Measurements from ENCODE around the gene DNAJB14.

Gene DNAJB14

DNA sequence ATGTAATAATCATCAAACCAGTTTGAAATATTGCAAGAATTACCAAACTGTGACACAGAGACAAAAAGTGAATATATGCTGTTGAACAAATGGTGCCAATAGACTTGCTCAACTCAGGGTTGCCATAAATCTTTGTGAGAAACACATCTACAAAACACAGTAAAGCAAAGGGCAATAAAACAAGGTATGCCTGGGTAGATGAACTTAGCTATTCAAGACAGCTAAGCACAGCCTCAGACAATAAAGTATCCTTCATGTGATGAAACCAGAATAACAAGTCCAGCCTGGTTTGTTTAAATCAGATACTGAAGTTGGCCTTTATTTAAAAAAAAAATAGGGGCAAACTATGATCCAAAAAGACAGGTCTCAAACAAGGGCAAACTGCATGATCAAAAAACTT is 71.3 kb downstream of the DNAJB14 start:
- H3K4me3 ChIP-seq: no peak overlapping the region
- peaks cover 14% of the 10 kb centered on the region for H3K36me3 ChIP-seq (replicated peaks)
- no peaks in the 10 kb centered on the region for H3K4me1 ChIP-seq
- H3K9me3 ChIP-seq: no peaks in the 10 kb centered on the region
- no peak for DNase-seq (ENCODE audit: low spot score in 2 of 2)
- no peaks in the 10 kb centered on the region for H3K27me3 ChIP-seq (ENCODE audit: low read depth)
- in situ Hi-C loops (cut with MboI; ENCODE audit: low sequenced_read_pairs): no loop called here

DNA sequence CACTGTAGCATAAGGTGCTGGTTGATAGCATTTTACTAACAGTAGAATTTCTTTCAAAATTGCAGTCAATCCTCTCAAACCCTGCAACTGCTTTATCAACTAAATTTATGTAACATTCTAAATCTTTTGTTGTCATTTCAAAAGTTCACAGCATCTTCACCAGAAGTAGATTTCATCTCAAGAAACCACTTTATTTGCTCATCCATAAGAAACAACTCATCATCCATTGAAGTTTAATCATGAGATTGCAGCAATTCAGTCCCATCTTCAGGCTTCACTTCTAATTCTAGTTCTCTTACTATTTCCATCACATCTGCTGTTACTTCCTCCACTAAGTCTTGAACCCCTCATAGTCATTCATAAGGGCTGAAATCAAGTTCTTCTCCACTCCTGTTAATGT is 73.8 kb downstream of the DNAJB14 start:
- in situ Hi-C loops (cut with MboI; ENCODE audit: low sequenced_read_pairs): no loop called here
- H3K36me3 ChIP-seq (replicated peaks): no peaks in the 10 kb centered on the region

DNA sequence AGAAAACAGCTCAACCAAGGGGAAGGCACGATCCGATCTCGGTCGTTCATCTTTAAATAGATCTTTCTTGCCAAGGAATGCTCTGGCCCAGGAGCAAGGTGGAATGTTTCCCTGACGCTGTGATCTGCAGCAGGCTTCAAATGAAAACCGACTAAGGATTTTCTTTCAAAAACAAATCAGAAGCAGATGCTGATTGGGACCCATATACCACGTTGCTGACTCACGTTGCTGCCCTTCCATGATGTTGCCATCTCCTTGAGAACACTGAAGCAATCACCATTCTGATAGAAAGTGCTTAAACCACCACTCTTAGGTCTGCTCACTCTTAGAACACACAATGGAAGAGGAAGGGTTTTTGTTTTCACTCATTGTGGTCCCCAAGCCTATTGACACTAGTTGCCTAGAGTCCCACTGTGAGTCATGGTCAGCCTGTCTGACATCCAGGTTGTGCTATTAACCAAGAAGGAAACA is 78.3 kb downstream of the DNAJB14 start:
- Histone ChIP-seq H3K27me3 (ENCODE audit: low read depth) (0 out of 2 replicates have a peak, but pooled peaks cover 3% of the 10 kb centered on the region), H3K36me3 (replicated peaks) (no peaks in the 10 kb centered on the region), H3K4me1 (no peaks in the 10 kb centered on the region), H3K4me3 (no peak overlapping the region), H3K9me3 (no peaks in the 10 kb centered on the region)
- no peak for DNase-seq (ENCODE audit: low spot score in 2 of 2)
- in situ Hi-C loops (cut with MboI; ENCODE audit: low sequenced_read_pairs): no loop called here

More for the DNA sequence above, 73.8 kb downstream of the DNAJB14 start:
- no peak overlapping the region for H3K4me3 ChIP-seq
- H3K27me3 ChIP-seq (ENCODE audit: low read depth): no peaks in the 10 kb centered on the region
- no peak for DNase-seq (ENCODE audit: low spot score in 2 of 2)
- H3K4me1 ChIP-seq: no peaks in the 10 kb centered on the region
- H3K9me3 ChIP-seq: no peaks in the 10 kb centered on the region

DNA sequence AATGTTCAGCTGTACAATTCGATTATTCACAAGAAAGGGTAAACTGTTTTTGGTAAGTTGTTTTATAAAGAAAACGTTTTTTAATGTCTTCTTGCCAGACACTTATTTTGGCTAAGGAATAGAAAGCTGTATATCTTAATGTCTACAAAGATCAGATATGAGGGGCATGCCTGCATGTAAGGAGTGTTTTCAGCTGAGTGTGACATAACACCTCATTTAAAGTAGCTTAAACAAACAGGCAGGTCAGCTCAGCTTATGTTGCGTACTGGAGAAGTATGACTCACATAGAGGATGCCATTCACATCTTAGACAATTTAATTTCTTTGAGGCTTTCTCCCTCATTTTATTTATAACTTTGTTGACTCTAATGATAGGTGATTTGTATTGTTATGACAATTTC is 82.6 kb downstream of the DNAJB14 start:
- H3K27me3 ChIP-seq (ENCODE audit: low read depth): 0 out of 2 replicates have a peak, but pooled peaks cover 3% of the 10 kb centered on the region
- in situ Hi-C loops (cut with MboI; ENCODE audit: low sequenced_read_pairs): no loop called here

DNA sequence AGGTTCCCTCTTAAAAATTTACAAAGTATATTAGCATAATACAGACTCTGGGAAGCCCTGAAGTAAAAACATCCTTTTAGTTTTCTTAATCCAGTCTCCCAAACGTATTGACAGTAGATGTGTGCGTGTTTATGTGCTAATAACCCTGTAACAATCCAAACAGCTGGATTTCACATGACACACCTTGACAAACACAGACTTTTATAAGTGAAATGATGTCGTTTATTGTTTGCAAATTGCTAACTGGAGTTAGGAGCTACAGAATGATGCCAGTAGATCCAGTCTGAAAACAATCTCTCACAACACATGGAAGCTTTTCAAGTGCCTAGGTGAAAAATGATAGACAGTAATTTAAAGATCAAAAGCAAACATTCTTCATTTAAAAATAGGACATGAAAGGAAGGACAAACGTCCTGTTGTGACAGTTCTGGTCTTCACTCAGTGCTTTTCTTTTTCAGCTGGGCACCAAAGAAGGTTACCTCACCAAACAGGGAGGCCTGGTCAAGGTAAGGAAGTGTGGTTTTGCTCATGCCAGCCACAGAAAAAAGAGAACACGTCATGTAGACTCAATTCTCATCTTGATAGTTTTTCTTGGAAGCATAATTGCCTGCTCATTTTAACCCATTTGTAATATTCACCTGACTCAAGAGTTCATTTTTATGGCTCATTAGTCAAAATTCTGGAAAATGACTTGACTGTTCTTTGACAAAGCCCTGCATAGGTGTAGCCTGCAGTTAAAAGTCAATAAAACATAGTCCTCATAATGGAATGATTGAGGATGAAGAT is 85.1 kb downstream of the DNAJB14 start:
- Histone ChIP-seq H3K36me3 (replicated peaks) (no peaks in the 10 kb centered on the region), H3K4me1 (no peaks in the 10 kb centered on the region), H3K4me3 (no peak overlapping the region), H3K27me3 (ENCODE audit: low read depth) (0 out of 2 replicates have a peak, but pooled peaks cover 3% of the 10 kb centered on the region), H3K9me3 (no peaks in the 10 kb centered on the region)
- in situ Hi-C loops (cut with MboI; ENCODE audit: low sequenced_read_pairs): no loop called here
- DNase-seq (ENCODE audit: low spot score in 2 of 2): no peak

More for the DNA sequence above, 82.6 kb downstream of the DNAJB14 start:
- H3K9me3 ChIP-seq: no peaks in the 10 kb centered on the region
- no peaks in the 10 kb centered on the region for H3K4me1 ChIP-seq
- DNase-seq (ENCODE audit: low spot score in 2 of 2): no peak
- H3K36me3 ChIP-seq (replicated peaks): no peaks in the 10 kb centered on the region
- H3K4me3 ChIP-seq: no peak overlapping the region

DNA sequence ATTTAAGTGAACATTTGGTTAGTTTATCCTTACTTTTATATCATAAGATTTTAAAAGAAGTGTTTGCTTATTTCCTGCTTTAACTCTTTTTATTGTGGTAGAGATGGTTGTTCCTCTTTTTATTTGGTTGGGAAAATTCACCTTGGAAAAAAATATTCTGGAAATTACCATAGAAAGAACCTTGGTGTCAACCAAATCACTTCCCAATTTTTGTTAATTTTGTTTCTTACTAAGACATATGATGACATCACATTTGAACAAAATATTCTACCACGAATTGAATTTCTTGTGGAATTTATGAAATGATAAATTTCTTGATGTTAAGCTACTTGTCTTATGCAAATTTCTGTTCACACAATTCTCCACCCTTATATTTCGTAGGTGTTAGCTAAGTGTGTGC is 85.9 kb downstream of the DNAJB14 start:
- Histone ChIP-seq H3K4me3 (no peak overlapping the region), H3K27me3 (ENCODE audit: low read depth) (no peaks in the 10 kb centered on the region), H3K9me3 (no peaks in the 10 kb centered on the region), H3K36me3 (replicated peaks) (no peaks in the 10 kb centered on the region), H3K4me1 (no peaks in the 10 kb centered on the region)
- in situ Hi-C loops (cut with MboI; ENCODE audit: low sequenced_read_pairs): no loop called here
- no peak for DNase-seq (ENCODE audit: low spot score in 2 of 2)

DNA sequence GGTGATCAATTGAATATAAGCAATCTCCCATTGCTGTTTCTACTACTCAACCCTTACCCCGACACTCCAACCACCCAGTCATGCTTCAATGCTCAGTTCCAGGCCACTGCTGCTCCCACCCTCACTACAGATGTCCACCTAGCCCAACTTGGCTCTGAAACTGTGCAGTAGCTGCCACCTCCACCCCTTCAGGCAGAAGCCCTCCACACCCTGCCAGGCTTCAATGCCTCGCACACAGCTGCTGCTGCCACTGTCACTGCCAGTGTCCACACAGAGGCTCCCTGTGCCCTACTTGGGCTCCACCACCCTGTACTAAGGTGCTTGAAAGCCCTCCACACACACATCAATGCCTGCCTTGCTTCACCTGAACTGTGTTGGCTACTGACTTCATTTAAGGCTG is 86.8 kb downstream of the DNAJB14 start:
- Histone ChIP-seq H3K4me3 (no peak overlapping the region), H3K27me3 (ENCODE audit: low read depth) (no peaks in the 10 kb centered on the region), H3K36me3 (replicated peaks) (no peaks in the 10 kb centered on the region), H3K9me3 (no peaks in the 10 kb centered on the region), H3K4me1 (no peaks in the 10 kb centered on the region)
- no peak for DNase-seq (ENCODE audit: low spot score in 2 of 2)
- in situ Hi-C loops (cut with MboI; ENCODE audit: low sequenced_read_pairs): no loop called here

DNA sequence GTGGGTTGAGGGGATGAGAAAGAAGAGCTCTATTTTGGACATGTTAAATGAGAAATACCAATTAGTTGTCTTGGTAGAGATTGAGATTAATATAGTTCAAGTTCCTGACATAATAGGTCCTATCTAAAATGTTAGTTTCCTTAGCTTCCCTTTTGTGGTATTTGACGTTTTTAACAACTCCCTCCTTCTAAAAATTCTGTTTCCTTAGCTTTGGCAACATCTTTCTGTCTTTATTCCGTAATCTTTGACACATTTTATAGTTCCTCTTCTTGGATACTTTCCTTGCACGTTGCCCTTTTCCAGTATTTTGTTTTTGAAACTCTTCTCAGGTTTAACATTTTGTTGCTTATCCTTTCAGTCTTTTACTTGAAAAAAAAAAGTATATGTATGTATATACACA is 89.1 kb downstream of the DNAJB14 start:
- Histone ChIP-seq H3K36me3 (replicated peaks) (no peaks in the 10 kb centered on the region), H3K27me3 (ENCODE audit: low read depth) (no peaks in the 10 kb centered on the region), H3K9me3 (no peaks in the 10 kb centered on the region), H3K4me1 (no peaks in the 10 kb centered on the region), H3K4me3 (no peak overlapping the region)
- DNase-seq (ENCODE audit: low spot score in 2 of 2): no peak
- in situ Hi-C loops (cut with MboI; ENCODE audit: low sequenced_read_pairs): no loop called here

DNA sequence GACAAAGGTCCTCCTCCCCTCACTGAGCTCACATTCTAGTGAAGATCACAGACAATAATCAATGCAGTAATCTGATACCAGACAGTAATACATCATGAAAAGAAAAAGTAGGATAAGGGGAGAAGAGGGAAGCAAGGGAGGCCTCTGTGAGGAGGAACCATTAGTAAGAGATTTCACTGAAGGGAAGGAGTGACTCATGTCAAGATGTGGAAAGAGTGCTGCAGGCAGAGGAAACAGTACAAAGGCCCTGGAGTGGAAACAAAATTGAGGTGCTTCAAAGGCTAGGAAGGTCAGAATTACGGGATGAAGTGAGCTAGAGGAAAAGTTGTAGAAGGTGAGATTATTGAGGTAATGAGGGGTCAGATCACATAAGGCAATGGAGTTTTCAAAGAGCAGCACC is 90.3 kb downstream of the DNAJB14 start:
- no peaks in the 10 kb centered on the region for H3K9me3 ChIP-seq
- no peaks in the 10 kb centered on the region for H3K27me3 ChIP-seq (ENCODE audit: low read depth)
- H3K36me3 ChIP-seq (replicated peaks): no peaks in the 10 kb centered on the region
- H3K4me3 ChIP-seq: no peak overlapping the region
- H3K4me1 ChIP-seq: no peaks in the 10 kb centered on the region
- no peak for DNase-seq (ENCODE audit: low spot score in 2 of 2)
- in situ Hi-C loops (cut with MboI; ENCODE audit: low sequenced_read_pairs): no loop called here

DNA sequence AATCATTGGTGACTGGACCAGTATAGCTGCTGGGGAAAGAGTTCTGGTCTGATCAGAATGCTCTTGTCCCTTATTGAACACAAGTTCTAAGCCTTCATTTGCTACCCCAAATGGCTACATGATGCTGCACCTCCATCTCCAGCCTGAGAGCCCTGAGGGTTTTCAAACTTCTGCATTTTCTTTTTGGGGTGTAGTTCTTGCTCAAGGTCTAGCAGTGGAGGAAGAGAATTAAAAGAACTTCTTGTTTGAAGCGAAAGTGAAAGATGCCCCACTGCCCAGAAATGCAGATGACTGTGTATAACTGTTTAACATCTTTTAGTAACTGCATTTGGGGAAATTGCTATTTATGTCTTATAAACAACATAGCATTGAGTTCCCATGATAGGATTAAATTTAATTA is 90.7 kb downstream of the DNAJB14 start:
- no peak for DNase-seq (ENCODE audit: low spot score in 2 of 2)
- in situ Hi-C loops (cut with MboI; ENCODE audit: low sequenced_read_pairs): no loop called here
- Histone ChIP-seq H3K36me3 (replicated peaks) (no peaks in the 10 kb centered on the region), H3K4me3 (no peak overlapping the region), H3K9me3 (no peaks in the 10 kb centered on the region), H3K27me3 (ENCODE audit: low read depth) (no peaks in the 10 kb centered on the region), H3K4me1 (no peaks in the 10 kb centered on the region)

DNA sequence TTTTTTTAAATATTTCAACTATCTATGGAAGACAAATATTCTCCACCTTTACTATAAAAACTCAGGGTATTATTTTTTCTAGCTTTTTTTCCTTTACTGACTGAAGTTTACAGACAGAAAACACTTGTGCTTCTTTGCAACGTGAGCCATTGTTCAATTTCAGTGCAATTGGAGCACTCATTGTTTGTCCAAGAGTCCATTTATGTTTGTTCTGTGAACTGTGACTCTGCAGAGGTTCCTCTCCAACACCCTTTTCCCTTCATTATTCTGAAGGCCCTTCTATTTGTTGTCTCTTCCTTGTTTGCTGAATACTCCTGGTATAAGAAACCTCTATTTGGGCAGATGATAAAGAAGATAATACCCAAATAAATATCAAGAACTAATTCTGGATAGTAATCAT is 92.4 kb downstream of the DNAJB14 start:
- Histone ChIP-seq H3K4me1 (no peaks in the 10 kb centered on the region), H3K9me3 (no peaks in the 10 kb centered on the region), H3K27me3 (ENCODE audit: low read depth) (no peaks in the 10 kb centered on the region), H3K4me3 (no peak overlapping the region), H3K36me3 (replicated peaks) (no peaks in the 10 kb centered on the region)
- in situ Hi-C loops (cut with MboI; ENCODE audit: low sequenced_read_pairs): no loop called here
- no peak for DNase-seq (ENCODE audit: low spot score in 2 of 2)

DNA sequence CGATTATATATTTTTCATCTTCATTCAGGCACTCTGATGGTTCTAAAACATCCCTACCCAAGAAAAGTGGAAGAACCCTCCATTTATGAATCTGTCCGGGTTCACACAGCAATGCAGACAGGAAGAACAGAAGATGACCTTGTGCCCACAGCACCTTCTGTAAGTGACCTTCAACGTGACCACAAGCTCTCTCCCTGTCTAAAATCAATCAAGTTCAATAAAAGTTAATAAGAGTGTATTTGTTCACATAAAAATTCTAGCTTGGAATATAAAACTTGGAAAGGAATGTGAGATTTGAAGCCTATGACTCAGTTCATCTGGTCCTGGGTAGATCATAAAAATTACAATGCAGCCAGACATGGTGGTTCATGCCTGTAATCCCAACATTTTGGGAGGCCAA is 93.2 kb downstream of the DNAJB14 start:
- DNase-seq (ENCODE audit: low spot score in 2 of 2): no peak
- in situ Hi-C loops (cut with MboI; ENCODE audit: low sequenced_read_pairs): no loop called here

DNA sequence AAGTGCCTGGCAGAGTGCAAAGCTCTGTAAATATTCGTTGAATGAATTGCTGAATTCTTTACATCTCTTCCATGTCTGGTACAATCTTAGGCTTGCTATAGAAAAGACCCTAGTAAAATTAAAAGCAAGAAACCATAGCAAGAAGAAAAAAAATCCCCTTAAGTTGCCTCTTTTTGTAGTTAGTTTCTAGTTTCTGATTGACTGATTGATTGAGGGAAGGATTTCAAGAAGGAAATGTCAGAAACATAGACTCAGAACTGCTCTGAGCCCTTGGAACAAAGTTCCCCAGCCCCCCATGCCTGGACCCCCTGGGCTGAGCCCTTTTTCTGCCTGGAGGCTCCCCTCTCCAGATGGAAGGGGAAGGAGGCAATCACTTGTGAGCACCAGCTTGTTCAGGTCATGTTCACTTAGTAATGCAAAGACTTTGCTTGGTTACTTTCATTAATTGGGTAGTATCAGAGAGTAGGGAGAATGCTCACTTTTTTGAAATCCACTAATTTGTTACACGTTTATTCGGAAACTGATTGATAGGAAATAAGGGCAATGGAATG is 94.1 kb downstream of the DNAJB14 start:
- no peaks in the 10 kb centered on the region for H3K27me3 ChIP-seq (ENCODE audit: low read depth)
- no peak for DNase-seq (ENCODE audit: low spot score in 2 of 2)
- H3K36me3 ChIP-seq (replicated peaks): no peaks in the 10 kb centered on the region
- no peak overlapping the region for H3K4me3 ChIP-seq
- in situ Hi-C loops (cut with MboI; ENCODE audit: low sequenced_read_pairs): no loop called here
- no peaks in the 10 kb centered on the region for H3K9me3 ChIP-seq
- H3K4me1 ChIP-seq: no peaks in the 10 kb centered on the region

More for the DNA sequence above, 93.2 kb downstream of the DNAJB14 start:
- Histone ChIP-seq H3K27me3 (ENCODE audit: low read depth) (no peaks in the 10 kb centered on the region), H3K4me1 (no peaks in the 10 kb centered on the region), H3K9me3 (no peaks in the 10 kb centered on the region), H3K4me3 (no peak overlapping the region), H3K36me3 (replicated peaks) (no peaks in the 10 kb centered on the region)

DNA sequence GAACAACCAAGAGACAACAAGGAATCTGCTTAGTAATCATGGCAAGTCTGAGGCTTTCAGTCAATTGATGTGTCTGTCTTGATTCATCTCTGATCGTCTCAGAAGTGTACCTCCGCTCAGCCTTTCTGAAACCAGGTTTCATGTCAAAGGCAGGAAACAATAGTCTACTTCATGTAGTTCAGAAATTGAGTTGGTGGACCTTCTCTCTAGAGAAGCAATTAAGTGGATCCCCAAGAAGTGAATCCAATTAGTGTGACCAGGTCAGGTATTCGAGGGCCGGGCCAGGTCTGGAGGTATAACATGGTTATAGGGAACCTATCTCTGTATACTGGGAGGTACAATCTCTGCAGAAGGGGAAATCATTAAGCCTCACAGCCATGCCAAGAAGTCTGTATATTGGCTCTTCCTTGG is 97.8 kb downstream of the DNAJB14 start:
- Histone ChIP-seq H3K36me3 (replicated peaks) (no peaks in the 10 kb centered on the region), H3K4me1 (no peaks in the 10 kb centered on the region), H3K4me3 (no peak overlapping the region), H3K9me3 (no peaks in the 10 kb centered on the region), H3K27me3 (ENCODE audit: low read depth) (no peaks in the 10 kb centered on the region)
- no peak for DNase-seq (ENCODE audit: low spot score in 2 of 2)
- in situ Hi-C loops (cut with MboI; ENCODE audit: low sequenced_read_pairs): no loop called here

All from HAP-1 (cell line).